Measurements from ENCODE around the gene NEK2.
"Not testable (repeated sequence)": the region's sequence is repeated elsewhere in the genome, so short reads cannot be mapped to it uniquely, and the experiment has no call there.

DNA sequence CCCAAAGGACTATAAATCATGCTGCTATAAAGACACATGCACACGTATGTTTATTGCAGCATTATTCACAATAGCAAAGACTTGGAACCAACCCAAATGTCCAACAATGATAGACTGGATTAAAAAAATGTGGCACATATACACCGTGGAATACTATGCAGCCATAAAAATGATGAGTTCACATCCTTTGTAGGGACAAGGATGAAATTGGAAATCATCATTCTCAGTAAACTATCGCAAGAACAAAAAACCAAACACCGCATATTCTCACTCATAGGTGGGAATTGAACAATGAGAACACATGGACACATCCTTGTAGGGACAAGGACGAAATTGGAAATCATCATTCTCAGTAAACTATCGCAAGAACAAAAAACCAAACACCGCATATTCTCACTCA is 49.6 kb downstream of the NEK2 start:
- TF ChIP-seq, protein P1, sequence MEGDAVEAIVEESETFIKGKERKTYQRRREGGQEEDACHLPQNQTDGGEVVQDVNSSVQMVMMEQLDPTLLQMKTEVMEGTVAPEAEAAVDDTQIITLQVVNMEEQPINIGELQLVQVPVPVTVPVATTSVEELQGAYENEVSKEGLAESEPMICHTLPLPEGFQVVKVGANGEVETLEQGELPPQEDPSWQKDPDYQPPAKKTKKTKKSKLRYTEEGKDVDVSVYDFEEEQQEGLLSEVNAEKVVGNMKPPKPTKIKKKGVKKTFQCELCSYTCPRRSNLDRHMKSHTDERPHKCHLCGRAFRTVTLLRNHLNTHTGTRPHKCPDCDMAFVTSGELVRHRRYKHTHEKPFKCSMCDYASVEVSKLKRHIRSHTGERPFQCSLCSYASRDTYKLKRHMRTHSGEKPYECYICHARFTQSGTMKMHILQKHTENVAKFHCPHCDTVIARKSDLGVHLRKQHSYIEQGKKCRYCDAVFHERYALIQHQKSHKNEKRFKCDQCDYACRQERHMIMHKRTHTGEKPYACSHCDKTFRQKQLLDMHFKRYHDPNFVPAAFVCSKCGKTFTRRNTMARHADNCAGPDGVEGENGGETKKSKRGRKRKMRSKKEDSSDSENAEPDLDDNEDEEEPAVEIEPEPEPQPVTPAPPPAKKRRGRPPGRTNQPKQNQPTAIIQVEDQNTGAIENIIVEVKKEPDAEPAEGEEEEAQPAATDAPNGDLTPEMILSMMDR (IDR thresholded peaks at IDR 0.05 in 2 of 3, conservative IDR thresholded peaks at IDR 0.05 in 1 of 3; ENCODE audit: borderline replicate concordance in 1 of 3, insufficient read depth in 1 of 3, low read depth in 2 of 3, low read length in 2 of 3), result not testable (repeated sequence)
- not testable (repeated sequence) for TF ChIP-seq CEBPB (IDR thresholded peaks at IDR 0.05; ENCODE audit: low read depth); POLR2A (IDR thresholded peaks at IDR 0.05; ENCODE audit: borderline replicate concordance, extremely low read depth, insufficient read depth, insufficient read length); ZNF274 (IDR thresholded peaks at IDR 0.05; ENCODE audit: low read depth, low read length); EZH2 (IDR thresholded peaks at IDR 0.05); TCF7L2 (IDR thresholded peaks at IDR 0.05; ENCODE audit: borderline replicate concordance, extremely low read depth, insufficient read depth, insufficient read length); SRF (IDR thresholded peaks at IDR 0.05; ENCODE audit: low read depth); EZH2phosphoT487 (IDR thresholded peaks at IDR 0.05; ENCODE audit: borderline replicate concordance); RAD21 (IDR thresholded peaks at IDR 0.05; ENCODE audit: low read depth); POLR2AphosphoS5 (IDR thresholded peaks at IDR 0.05; ENCODE audit: low read depth, low read length)
- TF ChIP-seq, protein P2, sequence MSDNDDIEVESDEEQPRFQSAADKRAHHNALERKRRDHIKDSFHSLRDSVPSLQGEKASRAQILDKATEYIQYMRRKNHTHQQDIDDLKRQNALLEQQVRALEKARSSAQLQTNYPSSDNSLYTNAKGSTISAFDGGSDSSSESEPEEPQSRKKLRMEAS (IDR thresholded peaks at IDR 0.05), result not testable (repeated sequence)
- TF ChIP-seq, protein P3, sequence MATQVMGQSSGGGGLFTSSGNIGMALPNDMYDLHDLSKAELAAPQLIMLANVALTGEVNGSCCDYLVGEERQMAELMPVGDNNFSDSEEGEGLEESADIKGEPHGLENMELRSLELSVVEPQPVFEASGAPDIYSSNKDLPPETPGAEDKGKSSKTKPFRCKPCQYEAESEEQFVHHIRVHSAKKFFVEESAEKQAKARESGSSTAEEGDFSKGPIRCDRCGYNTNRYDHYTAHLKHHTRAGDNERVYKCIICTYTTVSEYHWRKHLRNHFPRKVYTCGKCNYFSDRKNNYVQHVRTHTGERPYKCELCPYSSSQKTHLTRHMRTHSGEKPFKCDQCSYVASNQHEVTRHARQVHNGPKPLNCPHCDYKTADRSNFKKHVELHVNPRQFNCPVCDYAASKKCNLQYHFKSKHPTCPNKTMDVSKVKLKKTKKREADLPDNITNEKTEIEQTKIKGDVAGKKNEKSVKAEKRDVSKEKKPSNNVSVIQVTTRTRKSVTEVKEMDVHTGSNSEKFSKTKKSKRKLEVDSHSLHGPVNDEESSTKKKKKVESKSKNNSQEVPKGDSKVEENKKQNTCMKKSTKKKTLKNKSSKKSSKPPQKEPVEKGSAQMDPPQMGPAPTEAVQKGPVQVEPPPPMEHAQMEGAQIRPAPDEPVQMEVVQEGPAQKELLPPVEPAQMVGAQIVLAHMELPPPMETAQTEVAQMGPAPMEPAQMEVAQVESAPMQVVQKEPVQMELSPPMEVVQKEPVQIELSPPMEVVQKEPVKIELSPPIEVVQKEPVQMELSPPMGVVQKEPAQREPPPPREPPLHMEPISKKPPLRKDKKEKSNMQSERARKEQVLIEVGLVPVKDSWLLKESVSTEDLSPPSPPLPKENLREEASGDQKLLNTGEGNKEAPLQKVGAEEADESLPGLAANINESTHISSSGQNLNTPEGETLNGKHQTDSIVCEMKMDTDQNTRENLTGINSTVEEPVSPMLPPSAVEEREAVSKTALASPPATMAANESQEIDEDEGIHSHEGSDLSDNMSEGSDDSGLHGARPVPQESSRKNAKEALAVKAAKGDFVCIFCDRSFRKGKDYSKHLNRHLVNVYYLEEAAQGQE (IDR thresholded peaks at IDR 0.05; ENCODE audit: low read depth), result not testable (repeated sequence)
- TF ChIP-seq, protein P4, sequence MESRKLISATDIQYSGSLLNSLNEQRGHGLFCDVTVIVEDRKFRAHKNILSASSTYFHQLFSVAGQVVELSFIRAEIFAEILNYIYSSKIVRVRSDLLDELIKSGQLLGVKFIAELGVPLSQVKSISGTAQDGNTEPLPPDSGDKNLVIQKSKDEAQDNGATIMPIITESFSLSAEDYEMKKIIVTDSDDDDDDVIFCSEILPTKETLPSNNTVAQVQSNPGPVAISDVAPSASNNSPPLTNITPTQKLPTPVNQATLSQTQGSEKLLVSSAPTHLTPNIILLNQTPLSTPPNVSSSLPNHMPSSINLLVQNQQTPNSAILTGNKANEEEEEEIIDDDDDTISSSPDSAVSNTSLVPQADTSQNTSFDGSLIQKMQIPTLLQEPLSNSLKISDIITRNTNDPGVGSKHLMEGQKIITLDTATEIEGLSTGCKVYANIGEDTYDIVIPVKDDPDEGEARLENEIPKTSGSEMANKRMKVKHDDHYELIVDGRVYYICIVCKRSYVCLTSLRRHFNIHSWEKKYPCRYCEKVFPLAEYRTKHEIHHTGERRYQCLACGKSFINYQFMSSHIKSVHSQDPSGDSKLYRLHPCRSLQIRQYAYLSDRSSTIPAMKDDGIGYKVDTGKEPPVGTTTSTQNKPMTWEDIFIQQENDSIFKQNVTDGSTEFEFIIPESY (IDR thresholded peaks at IDR 0.05; ENCODE audit: extremely low read depth, insufficient replicate concordance, low read length), result not testable (repeated sequence)
